ENCODE data around the gene ADAMTS2. TPM values are rescaled to one million over a fixed set of nuclear protein-coding genes. Genes with fewer than 3 reads are reported as not detected.

The ADAMTS2 gene
- total and polyA plus RNA-seq, 2 of the 8 experiments (the other 6 are each of a cell fraction or from before 2014, with no cell fraction given) = 6.6 to 7.3 TPM

GRCh38 chr5:179167871-179168451, 177.3 kb downstream of the ADAMTS2 start (continued):
- TF ChIP-seq EP300 (IDR thresholded peaks at IDR 0.05; ENCODE audit: borderline replicate concordance in 1 of 2, low read depth in 2 of 2, low read length in 2 of 2) (no peak), CTBP2 (IDR thresholded peaks at IDR 0.05; ENCODE audit: borderline replicate concordance, insufficient read depth, insufficient read length, low read length) (no peak), SP4 (IDR thresholded peaks at IDR 0.05; ENCODE audit: low read length) (no peak)
